ENCODE measurements around the gene MYBBP1A.

The MYBBP1A gene

GRCh38 chr17:4540224-4540651 is 14.9 kb downstream of the MYBBP1A start:
- no peak for TF ChIP-seq JUND (IDR thresholded peaks at IDR 0.05; ENCODE audit: low read depth)
- in situ Hi-C loops (cut with HindIII; ENCODE audit: low pct_unique_long_range_greater_than_20kb, low sequenced_read_pairs), result no loop called here
- no peak for DNase-seq (ENCODE audit: low read depth in 1 of 2, low spot score in 1 of 2)

- no peak for TF ChIP-seq JUND (IDR thresholded peaks at IDR 0.05; ENCODE audit: low read depth)
- in situ Hi-C loops (cut with HindIII; ENCODE audit: low pct_unique_long_range_greater_than_20kb, low sequenced_read_pairs), result no loop called here
- no peak for DNase-seq (ENCODE audit: low read depth in 1 of 2, low spot score in 1 of 2)
These were observed 15.5 kb downstream of the MYBBP1A start for GRCh38 chr17:4539576-4540223.

GRCh38 chr17:4539025-4539424 is 16.2 kb downstream of the MYBBP1A start:
- TF ChIP-seq JUND (IDR thresholded peaks at IDR 0.05; ENCODE audit: low read depth), result no peak
- no peak for DNase-seq (ENCODE audit: low read depth in 1 of 2, low spot score in 1 of 2)
- in situ Hi-C loops (cut with HindIII; ENCODE audit: low pct_unique_long_range_greater_than_20kb, low sequenced_read_pairs), result no loop called here

GRCh38 chr17:4538236-4539002 is 16.8 kb downstream of the MYBBP1A start:
- in situ Hi-C loops (cut with HindIII; ENCODE audit: low pct_unique_long_range_greater_than_20kb, low sequenced_read_pairs), result no loop called here
- no peak for DNase-seq (ENCODE audit: low read depth in 1 of 2, low spot score in 1 of 2)
- TF ChIP-seq JUND (IDR thresholded peaks at IDR 0.05; ENCODE audit: low read depth), result no peak

- no peak for TF ChIP-seq JUND (IDR thresholded peaks at IDR 0.05; ENCODE audit: low read depth)
- peak in 1 of 2 experiments; percentile 51 for DNase-seq (ENCODE audit: low read depth in 1 of 2, low spot score in 1 of 2)
- in situ Hi-C loops (cut with HindIII; ENCODE audit: low pct_unique_long_range_greater_than_20kb, low sequenced_read_pairs), result no loop called here
These were observed 17.5 kb downstream of the MYBBP1A start for GRCh38 chr17:4537451-4538235.

GRCh38 chr17:4536742-4537411 is 18.3 kb downstream of the MYBBP1A start:
- no peak for TF ChIP-seq JUND (IDR thresholded peaks at IDR 0.05; ENCODE audit: low read depth)
- in situ Hi-C loops (cut with HindIII; ENCODE audit: low pct_unique_long_range_greater_than_20kb, low sequenced_read_pairs), result no loop called here
- DNase-seq (ENCODE audit: low read depth in 1 of 2, low spot score in 1 of 2), result no peak

DNA sequence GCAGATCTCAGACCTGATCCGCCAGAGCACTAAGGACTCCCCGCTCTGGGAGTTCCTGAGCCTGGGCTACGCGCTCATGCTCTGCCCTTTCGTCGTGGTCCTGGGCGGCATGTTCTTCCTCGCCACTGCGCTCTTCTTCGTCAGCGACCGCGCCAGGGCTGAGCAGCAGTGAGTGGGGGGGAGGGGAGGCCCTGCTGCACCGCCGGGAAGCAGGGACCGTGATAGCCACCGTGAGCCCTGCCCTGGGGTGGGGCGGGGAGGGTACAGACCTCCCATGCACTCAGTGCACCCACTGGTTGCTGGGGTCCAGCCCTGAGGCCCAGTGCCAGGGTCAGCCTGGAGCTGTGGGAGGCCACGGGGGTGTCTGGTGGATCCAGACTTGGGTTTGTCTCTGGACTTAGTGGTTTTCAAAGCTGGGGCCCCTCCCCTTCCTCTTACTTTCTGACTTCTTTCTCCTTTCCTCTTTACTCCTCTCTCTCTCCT is 18.9 kb downstream of the MYBBP1A start:
- TF ChIP-seq JUND (IDR thresholded peaks at IDR 0.05; ENCODE audit: low read depth), result no peak
- in situ Hi-C loops (cut with HindIII; ENCODE audit: low pct_unique_long_range_greater_than_20kb, low sequenced_read_pairs), result no loop called here
- no peak for DNase-seq (ENCODE audit: low read depth in 1 of 2, low spot score in 1 of 2)

GRCh38 chr17:4535667-4536258 is 19.4 kb downstream of the MYBBP1A start:
- in situ Hi-C loops (cut with HindIII; ENCODE audit: low pct_unique_long_range_greater_than_20kb, low sequenced_read_pairs), result no loop called here
- no peak for DNase-seq (ENCODE audit: low read depth in 1 of 2, low spot score in 1 of 2)
- no peak for TF ChIP-seq JUND (IDR thresholded peaks at IDR 0.05; ENCODE audit: low read depth)

DNA sequence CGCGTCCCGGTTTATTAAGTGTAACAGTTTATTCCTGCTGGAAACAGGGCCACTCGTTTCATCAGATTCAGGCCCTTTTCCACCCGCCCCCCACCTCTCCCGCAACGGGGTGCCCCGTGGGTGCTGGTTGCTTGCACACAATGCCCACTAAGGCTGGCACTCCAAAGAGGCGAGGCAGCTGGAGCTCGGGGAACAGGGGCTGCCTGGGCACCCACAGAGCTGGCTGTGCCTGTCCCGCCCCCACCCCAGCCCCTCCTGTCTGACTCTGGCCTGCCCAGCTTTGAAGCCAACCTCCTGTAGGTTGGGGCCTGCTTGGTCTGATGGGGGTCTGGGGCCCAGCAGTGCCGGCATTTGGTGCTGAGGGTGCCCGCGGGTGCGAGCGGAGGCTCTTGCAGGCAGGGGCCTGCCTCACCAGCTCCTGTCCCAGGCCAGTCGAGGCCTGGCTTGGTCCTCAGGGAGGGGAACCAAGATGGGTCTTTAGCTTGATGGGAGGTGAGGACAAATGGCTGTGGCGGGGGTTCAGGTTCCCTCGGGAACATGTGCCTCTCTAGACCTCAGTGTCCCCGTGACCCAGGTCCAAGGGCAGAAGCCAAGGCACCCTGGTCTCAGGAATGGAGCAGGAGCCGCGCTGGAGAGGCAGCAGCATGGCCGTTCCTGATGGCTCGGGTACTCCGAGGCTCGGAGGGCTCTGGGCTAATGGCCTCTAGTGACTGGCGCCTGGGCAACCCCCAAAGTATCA is 20.1 kb downstream of the MYBBP1A start:
- TF ChIP-seq JUND (IDR thresholded peaks at IDR 0.05; ENCODE audit: low read depth), result no peak
- in situ Hi-C loops (cut with HindIII; ENCODE audit: low pct_unique_long_range_greater_than_20kb, low sequenced_read_pairs), result no loop called here
- no peak for DNase-seq (ENCODE audit: low read depth in 1 of 2, low spot score in 1 of 2)

GRCh38 chr17:4534515-4534914 is 20.7 kb downstream of the MYBBP1A start:
- no peak for TF ChIP-seq JUND (IDR thresholded peaks at IDR 0.05; ENCODE audit: low read depth)
- DNase-seq (ENCODE audit: low read depth in 1 of 2, low spot score in 1 of 2), result no peak
- in situ Hi-C loops (cut with HindIII; ENCODE audit: low pct_unique_long_range_greater_than_20kb, low sequenced_read_pairs), result no loop called here
